HS-5 (cell line): Measurements from ENCODE around the gene PDE3A.

ENCODE experiments used
- DNase-seq: peaks from one replicate; pipeline ENCODE4 v3.0.0-alpha.2; 2012; ENCODE audit warnings: low read depth

Gene PDE3A

GRCh38 chr12:20494851-20495250, 126.5 kb downstream of the PDE3A start:
- DNase-seq: no peak

DNA sequence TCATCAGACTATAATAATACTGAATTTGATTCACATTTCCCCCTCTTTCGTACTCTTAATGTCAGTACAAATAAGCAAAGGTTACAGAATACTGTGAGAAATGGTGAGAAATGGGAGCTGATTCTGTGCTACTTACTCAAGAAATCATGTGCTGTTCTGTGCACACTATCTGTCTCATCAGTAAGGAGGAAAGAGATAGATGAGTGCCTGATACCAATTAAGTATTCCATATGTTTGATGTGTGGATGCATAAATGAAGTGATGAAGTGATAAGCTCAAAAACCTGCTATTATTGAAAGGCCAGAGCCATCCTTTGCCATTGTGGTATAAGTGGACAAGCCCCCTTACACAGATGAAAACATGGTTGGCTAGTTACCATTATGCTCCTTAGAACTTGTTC, 127.7 kb downstream of the PDE3A start:
- no peak for DNase-seq

- DNase-seq: no peak
Measured at GRCh38 chr12:20497707-20498106, 129.4 kb downstream of the PDE3A start.

DNA sequence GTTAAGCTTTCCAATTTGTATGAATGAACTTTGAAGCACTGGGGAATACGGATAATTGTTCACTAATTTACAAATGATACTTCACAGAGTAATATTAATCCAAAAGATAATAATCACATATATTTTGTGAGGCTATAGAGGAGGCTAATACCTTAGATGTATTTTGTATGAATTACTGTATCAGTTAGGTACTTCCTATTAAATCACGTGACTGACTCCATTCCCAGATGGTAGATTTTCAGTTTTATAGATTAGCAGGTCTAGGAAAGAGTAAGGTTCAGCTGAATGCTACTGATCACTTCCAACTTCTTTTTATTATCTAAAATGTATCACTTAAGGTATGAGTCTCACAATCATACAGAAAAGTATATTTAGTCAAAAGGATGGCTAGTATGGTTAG, 133.6 kb downstream of the PDE3A start:
- no peak for DNase-seq

DNA sequence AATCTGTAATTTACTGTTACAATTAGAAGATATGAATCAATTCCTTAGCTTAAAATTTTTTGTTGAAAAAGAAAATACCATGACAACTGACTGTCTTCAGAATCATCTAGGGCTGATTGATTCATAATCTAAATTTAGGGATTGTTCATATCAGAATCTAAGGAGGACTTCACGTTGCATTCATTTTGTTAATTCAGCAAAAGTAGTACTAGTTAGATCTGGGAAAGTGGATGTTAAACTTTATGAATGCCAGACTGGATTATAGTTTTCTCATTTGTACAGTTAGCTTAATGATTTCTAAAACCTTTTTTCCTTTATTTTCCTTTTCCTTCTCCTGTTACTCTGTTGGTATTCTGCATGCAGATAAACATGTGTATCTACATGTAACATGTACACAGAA, 135.5 kb downstream of the PDE3A start:
- no peak for DNase-seq

DNA sequence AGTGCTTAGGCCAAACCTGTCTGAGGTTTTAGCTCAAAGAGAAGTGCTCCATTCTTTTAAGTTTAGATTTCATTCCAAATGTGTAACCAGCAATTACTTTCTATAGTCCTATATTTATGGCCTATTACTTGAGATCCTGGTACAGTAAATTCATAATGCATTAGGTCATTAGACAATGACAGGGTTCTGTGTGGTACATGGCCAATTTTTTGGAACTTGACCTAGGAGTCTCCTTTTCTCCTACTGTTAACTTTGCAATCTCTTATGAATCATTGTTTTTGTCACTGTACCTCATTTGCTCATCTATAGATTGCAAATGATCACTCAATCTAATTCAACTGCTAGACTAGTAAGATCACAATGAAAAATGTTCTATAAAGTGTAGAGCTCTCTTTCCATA, 136.7 kb downstream of the PDE3A start:
- peak; percentile 35 for DNase-seq

DNA sequence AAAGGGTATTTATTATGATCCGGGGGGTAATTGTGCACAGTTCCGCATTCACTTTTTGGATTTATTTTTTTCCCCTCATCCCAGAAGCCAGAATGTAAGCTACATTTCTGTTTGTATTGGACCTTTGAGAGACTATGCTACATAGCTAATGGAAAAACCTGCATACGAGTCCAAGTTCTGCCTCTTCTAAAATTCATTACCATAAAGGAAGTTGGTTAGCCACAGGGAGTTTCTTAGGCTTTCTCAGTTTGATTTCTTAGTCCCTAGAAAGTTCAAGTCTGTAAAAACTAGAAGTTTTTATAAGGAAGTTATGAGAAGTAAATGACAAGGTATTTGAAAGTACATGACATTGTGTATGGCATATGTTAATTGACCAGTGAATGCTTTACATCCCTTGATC, 138.7 kb downstream of the PDE3A start:
- no peak for DNase-seq

- no peak for DNase-seq
Measured at GRCh38 chr12:20507711-20508110, 139.4 kb downstream of the PDE3A start.

GRCh38 chr12:20508359-20508758, 140.0 kb downstream of the PDE3A start:
- DNase-seq: peak; percentile 48

- no peak for DNase-seq
Measured at GRCh38 chr12:20508962-20509361, 140.6 kb downstream of the PDE3A start.

DNA sequence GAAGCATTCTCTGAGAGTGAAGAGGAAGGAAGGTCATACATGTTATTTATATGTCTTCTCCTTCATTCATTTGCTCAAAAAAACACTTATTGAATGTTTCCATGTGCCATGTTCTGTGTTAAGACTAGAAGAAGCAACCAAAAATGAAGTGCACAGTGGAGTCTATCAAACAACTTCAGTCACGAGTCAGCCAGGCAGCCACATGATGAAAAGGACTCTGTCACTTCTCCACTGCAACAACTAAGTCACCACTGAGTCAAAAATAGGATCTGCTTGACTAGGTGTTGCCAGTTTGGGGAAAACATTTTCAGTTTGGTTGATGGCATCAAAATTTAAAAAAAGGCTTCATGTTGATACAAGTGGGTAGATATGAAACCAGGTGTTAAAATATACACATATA, 142.5 kb downstream of the PDE3A start:
- DNase-seq: no peak

GRCh38 chr12:20513189-20513588, 144.9 kb downstream of the PDE3A start:
- no peak for DNase-seq

DNA sequence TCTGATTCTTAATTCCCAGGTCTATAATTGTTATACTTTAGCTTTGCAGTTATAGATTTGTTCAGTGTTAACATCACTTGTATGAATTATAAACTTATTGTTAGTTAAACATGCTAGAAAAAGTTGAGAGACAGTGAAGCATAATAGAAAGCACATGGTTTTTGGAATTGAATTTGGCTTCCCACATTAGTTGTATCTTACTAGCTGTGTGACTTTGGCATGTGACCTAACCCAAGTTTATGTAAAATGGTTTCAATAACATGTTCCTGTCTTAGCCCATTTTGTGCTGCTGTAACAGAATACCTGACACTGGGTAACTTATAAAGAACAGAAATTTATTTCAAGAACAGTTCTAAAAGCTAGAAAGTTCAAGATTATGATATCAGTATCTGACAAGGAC, 146.3 kb downstream of the PDE3A start:
- no peak for DNase-seq

DNA sequence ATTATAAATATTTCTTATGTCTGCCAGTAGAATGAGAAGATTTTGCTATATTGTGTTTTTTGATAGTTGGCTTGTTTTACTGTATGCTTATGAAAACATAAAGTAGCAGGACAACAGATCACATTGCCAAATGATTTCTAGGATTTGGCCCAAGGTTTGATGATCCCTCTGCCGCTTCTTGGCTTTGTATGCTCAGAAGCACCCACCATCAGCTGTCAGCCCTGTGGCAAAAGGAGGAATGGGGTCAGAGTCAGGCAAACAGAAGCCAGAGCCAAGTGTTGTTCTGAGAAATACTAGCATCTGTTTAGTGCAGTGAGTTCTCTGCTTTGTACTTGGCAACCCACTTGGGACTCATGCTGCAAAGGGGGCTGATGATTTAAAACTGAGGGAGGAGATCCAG, 152.2 kb downstream of the PDE3A start:
- no peak for DNase-seq

DNA sequence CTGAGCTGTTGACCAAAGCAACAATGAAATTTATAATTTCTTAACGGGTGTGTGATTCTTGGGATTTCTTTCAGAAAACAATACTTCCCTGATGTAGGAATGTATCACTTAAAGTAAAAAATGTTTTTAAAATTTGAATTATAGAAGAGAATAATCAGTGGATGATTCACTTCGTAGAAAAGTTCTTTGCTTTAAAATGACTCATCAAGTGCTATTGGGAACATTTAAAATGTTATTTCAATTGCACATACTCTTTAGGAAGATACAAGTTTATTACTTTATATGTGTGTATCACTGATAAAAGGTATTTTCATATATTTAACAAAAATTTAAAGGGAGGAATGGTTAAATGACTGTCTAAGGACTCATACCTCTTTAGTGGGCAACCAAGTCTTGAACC, 155.3 kb downstream of the PDE3A start:
- DNase-seq: peak; percentile 20

- no peak for DNase-seq
Measured at GRCh38 chr12:20524113-20524512, 155.8 kb downstream of the PDE3A start.

DNA sequence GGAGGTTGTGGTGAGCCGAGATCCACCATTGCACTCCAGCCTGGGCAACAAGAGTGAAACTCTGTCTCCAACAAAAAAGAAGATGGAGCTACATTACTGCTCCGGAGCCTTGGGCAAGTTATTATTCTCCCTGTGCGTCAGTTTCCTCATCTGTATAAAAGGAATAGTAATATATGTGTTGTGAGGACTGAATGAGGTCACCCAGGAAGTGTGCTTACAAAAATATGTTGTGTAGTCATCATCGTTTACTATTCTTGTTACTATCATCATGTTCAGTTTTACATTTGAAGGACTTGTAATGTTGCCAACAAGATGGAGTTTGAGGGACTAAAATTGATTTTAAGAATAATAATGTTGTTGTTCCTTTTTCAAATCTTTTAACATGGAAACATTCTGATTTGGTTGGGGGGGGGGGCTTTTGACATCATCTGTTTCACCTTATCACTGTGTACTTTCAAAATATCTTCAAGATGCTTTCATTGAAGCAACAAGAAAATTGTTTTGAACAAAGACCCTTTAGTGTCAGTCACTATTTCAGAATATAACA, 156.8 kb downstream of the PDE3A start:
- no peak for DNase-seq

DNA sequence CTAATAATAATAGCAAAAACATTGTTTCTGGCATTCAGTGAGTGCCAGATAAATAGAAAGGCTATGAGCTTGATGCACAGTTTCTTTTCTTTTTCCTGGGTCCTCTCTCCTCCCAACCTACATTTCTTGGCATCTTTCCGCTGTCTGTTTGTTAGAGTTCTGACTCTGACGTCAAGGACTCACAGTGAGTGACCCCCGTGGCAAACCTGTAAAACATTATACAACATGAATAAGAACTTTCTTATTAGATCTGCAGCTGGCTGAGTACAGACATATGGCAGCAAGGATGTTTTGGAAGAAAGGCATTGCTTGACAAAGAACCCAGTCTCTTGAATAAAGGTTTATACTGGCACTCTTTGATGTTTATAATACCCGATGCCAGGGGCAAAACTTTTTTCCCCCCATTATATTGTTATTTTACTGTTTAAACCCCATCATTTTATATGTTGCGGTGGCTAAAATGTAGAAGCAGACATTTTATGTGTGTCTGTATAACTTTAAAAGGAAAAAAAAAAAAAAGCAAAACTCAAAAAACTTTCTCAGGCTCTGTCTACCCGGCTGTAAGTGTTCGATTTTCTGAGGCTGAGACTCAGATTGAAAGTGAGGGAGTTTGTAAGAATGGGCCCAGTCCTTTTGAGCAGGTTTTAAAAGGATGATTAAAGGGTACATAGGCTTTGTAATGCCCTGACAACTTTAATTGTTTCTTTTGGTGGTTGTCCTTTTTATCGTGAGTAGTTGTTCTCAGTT, 159.3 kb downstream of the PDE3A start:
- DNase-seq: no peak

DNA sequence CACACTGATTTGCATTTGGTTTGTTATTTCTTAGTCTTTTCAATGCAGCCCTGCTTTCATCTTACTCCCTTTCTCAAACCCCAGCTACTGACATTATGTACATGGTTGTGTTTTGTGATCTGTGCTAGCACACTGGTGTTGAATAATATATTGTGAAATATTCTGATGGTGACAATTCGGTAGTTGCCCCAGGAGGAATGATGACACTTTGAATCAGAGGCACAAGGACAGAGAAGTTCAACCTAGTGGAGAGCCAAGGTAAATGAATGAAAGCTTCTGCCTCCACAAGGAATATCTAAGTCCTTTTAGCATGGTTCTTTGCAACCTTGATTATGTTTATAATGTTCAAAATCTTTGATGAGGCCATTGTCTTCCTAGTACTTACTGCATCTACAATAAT, 159.9 kb downstream of the PDE3A start:
- DNase-seq: no peak

- DNase-seq: no peak
Measured at GRCh38 chr12:20546267-20546666, 177.9 kb downstream of the PDE3A start.

DNA sequence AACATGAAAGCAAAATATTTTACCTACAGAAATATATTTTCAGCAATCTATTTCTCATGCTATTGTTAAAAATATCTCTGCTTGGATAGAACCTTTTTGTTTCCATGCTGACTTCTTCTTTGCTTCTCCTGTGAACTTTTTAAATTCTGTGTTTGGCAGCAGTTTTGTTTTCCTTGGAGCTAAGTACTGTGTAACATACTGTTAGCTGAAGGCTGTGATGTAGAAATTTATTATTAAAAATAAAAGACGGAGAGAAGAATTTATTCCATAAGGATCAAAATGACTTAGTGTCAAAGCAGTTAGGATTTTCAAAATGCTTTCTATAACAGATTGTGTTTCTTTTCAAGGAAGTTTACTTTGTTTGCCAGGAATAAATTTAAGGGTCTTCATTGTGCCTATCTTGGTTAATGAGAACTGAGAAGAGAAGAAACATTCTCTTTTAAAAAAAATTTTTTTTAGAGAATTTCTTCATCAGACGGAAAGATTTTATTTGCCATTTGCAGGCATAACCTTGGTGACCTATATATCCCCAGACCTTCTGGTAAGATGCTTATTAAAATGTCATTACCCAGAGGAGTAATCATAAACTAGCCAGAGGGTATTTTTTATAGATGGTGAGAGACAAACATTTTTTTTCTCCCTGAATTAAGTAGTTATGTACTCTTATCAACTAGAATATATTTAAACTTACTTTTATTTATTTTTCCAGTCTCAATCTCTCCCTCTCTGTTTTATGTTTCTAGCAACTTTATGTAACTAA, 179.7 kb downstream of the PDE3A start:
- DNase-seq: no peak

- DNase-seq: no peak
Measured at GRCh38 chr12:20548611-20549010, 180.3 kb downstream of the PDE3A start.

GRCh38 chr12:20549108-20549719, 180.9 kb downstream of the PDE3A start:
- peak; percentile 8 for DNase-seq
